HG02973 (cell line): ENCODE measurements around the gene ENPP5.

Experiments used
- ATAC-seq: cut with Tn5 transposase; IDR thresholded peaks from one replicate; pipeline ENCODE4 v1.9.1; 2021; ENCODE audit warnings: moderate library complexity; ENCODE audit not compliant: unreplicated experiment

The ENPP5 gene, protein sequence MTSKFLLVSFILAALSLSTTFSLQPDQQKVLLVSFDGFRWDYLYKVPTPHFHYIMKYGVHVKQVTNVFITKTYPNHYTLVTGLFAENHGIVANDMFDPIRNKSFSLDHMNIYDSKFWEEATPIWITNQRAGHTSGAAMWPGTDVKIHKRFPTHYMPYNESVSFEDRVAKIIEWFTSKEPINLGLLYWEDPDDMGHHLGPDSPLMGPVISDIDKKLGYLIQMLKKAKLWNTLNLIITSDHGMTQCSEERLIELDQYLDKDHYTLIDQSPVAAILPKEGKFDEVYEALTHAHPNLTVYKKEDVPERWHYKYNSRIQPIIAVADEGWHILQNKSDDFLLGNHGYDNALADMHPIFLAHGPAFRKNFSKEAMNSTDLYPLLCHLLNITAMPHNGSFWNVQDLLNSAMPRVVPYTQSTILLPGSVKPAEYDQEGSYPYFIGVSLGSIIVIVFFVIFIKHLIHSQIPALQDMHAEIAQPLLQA

DNA sequence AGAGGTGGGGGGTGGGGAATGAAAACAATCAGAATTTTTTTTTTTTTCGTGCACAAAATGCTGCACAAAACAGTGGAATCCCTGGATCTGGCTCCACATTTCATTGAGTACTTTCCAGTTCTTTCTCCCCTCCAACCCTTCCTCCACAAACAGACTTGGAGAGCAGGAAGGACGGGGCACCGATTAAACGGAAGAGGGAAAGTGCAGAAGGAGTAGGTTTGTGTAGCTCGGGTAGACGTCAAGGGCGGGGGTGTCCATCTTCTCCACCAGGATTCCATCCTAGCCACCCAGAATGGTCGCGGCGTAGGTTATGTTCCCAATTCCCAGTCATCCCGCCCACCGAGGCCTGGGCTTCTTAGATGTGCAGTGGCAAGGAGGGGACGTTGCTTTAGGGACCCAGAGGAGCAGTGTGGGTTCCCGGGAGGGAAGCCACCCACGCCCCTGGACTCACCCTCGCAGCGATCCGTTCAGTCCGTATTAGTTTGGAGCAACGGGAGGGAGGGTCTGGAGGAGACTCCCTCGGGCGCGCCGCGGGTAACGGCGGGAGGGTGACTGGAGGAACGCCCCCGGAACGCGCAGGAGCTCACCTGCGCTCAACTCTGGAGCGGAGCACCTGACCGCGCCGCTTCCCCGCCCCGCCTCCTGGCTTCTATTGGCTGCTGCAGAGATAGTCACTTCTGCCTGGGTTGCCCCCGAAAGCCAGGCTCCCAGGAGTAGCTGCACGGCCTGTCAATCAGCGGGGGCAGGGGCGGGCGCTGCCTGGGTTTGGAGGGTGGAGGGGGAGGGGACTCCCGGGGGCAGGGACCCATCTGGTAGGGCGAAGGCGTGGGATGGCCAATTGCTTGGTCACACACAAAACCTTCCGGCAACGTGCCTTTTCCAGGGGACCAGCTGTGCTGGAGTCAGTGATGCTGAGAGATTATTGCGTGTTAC is at the start of gene ENPP5:
Gene ENPP5, minus strand, starts transcription at position 624 of the 933 bp plus-strand sequence. CDS start 2,718 bp downstream, outside the sequence.
- ATAC-seq, result peak; percentile 86

DNA sequence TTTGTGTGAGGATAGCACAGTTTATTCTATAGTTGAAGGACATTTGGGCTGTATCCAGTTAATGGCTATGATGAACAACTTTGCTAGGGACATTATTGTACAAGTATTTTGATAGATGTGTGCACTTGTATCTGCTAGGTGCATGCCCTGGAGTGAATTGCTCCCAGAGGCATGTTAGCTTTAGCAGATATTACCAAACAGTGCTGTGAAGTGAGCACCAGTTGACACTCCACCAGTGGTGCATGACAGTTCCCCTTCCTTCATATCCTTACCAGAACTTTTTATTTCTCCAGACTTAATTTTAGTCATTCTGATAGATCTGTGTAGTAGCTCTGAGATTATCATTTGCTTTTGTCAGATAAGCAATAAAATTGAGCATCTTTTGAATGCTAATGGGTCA is 48.9 kb upstream of the ENPP5 start:
- no peak for ATAC-seq

DNA sequence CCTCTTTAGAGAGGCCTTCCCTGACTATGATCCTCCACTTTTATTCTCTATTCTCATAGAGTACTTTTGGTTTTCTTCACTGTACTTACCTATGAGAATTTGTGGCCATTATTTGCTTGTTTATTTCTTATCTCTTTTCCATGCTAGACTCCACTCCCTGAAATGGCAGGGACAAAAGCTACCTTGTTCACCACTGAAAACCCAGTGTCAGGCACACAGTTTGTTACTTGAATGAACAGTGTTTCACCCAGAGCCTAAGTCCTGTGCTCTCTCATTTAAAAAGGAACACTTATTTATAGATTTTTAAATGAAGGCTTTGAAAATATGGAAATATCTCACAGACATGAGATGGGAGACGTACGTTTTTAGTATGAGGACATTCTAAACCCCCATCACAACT is 47.7 kb upstream of the ENPP5 start:
- no peak for ATAC-seq

DNA sequence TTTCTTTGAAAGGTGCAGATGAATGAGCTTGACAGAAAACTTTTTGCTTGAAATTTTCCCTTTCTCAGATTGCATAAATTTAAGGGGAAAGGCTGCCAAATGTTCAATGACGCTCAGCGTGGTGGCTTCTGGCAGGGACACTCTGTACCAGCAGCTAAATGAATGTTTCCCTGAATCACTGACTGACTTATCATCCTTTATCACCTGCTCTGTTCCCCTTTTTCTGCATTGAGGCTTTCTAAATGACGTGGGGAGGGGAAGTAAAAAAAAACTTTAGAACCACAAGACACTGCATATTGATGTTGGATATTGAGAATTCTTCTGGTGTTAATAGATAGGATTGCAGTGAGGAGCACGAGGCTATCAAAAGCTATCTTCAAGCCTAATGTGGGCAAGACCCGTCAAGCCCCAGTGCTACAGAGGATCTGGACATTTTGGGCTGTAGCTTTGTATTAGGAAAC is 46.9 kb upstream of the ENPP5 start:
- ATAC-seq, result peak; percentile 62

DNA sequence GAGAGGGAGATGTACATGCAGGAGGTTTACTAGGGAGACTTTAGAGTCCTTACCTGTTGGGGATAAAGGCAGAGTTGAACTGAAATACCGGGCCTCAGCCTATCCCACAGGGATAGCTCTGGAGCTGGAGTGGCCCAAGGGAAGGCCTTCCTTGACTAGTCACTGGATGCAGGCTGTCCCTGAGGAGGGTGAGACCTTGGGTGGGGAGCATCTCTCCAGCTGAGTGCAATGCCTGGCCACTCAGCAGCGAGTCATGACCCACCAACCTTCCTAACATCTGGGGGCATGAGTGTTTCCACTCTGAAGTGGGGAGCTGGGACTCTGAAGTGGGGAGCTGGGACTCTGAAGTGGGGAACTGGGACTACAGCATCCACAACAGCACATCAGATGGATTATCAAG is 46.1 kb upstream of the ENPP5 start:
- ATAC-seq, result no peak

DNA sequence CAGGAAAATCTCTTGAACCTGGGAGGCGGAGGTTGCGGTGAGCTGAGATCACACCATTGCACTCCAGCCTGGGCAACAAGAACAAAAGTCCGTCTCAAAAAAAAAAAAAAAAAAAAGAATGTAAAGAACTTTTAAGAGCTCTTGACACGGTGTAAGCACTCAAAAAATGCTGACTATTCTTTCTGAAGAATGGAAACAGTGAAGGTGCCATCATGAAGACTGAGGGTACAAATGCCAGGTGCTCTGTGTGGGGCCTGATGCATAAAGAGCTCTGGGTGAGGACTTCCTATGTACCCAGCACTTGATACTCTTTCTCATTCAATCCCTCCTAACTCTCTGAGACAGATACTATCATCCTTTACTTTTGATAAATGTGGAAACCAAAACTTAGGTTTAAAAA is 45.0 kb upstream of the ENPP5 start:
- no peak for ATAC-seq

DNA sequence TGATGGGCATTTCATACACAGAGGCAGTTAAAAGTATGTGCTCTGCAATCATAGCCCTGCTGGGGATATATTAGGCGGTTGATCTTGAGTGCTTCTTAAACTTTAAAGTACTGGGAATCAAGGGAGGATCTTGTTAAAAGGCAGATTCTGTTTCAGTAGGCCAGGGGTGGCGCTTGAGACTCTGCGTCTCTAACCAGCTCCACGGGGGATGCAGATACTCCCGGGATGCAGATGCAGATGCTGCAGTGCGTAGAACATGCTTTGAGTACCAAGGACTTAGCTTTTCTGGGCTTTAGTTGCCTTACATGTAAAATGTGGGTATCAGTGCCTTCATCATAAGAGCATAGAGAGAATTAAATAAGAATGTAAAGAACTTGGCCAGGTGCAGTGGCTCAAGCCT is 44.4 kb upstream of the ENPP5 start:
- ATAC-seq, result no peak

DNA sequence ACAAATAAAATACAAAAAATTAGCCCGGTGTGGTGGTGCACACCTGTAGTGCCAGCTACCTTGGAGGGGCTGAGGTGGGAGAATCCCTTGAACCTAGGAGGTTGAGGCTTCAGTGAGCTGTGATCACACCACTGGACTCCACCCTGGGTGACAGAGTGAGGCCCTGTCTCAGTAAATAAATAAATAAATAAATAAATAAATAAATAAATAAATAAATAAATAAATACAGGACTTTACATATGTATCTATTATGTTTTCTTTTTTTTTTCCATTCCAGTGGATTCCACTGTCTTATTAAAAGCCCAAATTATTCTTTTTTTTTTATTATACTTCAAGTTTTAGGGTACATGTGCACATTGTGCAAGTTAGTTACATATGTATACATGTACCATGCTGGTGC is 41.1 kb upstream of the ENPP5 start:
- ATAC-seq, result no peak

DNA sequence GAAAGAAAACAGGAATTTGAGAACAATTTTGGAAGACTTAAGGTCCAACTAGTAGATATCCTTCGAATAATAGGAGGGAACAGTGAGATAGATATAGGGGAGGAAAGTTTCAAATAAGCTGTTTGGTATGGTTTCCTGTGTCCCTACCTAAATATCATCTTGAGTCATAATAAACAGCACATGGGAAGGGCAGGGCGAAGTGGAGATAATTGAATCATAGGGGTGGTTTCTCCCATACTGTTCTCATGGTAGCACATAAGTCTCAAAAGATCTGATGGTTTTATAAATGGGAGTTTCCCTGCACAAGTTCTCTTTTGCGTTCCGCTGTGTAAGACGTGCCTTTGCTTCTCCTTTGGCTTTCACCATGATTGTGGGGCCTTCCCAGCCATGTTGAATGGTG is 39.5 kb upstream of the ENPP5 start:
- ATAC-seq, result no peak

DNA sequence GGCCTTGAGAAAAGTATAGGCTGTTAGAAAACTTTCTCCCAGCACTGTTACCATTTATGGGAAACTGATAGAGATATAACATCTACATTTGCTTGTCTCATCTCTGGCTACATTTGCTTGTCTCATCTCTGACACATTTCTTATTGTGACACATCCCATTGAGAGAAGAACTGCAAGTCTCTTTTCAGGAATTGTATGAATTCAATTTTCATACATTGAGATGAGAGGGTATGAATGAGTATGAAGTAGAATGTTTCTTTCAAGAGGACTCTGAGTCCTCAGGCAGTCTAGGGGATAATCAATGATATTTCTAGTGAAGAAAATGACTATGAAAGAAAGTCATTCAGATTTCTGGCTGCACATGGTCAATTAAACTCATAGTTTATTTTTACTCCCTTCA is 37.5 kb upstream of the ENPP5 start:
- no peak for ATAC-seq

DNA sequence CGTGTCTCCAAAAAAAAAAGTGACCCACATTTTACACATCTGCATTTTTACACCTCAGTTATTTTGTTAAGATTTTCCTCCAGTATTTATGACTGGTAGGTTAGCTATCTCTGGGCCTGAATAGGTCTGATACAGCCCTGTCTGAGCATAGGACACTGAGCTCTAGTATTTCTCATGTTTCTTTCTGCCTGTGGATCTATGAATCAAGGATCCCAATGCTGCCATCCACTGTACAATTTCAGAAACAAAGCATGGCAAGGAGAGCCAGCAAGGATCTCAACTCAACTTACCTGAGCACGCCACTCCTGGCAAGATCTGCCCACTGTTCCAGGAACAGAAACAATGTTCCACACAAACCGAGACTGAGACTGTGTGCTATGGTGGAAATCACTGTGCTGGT is 36.4 kb upstream of the ENPP5 start:
- ATAC-seq, result no peak

DNA sequence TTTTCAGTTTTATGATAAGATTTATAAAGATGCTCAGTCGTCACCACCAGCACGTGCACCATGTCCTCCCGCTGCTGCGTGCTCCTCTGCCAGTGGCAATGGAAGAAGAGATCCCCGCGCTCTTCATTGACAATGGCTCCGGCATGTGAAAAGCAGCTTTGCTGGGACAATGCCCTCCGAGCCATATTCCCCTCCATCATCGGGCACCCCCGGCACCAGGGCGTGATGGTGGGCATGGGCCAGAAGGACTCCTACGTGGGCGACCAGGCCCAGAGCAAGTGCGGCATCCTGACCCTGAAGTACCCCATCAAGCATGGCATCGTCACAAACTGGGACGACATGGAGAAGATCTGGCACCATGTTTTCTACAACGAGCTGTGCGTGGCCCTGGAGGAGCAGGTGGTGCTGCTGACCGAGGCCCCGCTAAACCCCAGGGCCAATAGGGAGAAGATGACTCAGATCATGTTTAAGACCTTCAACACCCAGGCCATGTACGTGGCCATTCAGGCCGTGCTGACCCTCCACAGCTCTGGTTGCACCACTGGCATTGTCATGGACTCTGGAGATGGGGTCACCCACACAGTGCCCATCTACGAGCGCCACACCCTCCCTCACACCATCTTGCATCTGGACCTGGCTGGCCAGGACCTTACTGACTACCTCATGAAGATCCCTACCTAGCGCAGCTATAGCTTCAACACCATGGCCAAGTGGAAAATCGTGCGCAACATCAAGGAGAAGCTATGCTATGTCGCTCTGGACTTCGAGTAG is 34.3 kb upstream of the ENPP5 start:
- no peak for ATAC-seq

DNA sequence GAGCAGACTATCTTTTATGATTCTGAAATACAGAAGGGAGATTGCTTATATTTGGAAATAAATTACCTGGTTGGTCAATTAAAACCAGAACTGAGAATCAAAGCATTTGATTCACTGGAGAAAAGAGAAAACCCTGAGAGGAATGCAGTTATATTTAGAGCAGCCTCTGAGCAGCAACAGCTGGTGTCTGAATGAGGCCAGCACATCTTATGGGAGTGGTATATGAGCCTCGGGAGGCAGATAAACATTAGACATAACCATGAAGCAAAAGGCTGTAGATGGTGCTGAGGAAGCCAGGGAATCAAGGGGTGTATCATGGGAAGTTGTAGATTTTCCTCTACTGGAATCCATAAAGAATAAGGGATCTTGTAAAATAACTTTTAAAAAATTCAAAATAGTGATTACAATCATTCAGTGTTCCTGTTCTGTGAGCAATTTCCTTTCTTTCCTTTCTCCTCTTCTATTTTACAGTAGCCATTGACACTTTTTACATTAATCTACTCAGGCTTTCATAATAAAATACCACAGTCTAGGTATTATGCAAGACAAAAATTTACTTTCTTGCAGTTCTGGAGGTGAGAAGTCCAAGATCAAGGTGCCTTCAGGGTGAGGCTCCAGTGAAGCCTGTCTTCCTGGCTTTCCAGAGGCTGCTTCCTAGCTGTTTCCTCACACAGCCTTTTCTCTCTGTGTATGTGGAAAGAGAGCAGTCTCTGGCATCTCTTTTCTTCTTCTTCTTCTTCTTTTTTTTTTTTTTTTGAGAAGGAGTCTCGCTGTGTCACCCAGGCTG is 32.8 kb upstream of the ENPP5 start:
- ATAC-seq, result no peak

DNA sequence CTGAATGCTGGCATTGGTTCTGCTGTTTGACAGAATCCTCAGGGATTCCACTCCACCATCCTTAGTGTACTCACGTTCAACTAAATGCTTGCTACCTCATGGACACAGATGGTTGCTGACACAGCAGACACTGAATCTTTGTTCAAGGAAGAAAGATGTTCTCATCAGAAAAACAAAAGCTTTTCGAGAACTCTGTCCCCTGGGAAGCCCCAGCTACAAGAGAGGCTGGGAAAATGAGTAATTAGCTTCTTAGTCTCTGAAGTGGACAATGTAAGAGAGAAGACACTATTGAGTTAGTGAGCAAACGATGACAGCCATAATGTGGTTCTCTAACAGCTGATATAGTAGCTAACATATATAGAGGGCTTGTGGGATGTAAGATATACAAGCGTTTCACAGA is 30.9 kb upstream of the ENPP5 start:
- no peak for ATAC-seq

DNA sequence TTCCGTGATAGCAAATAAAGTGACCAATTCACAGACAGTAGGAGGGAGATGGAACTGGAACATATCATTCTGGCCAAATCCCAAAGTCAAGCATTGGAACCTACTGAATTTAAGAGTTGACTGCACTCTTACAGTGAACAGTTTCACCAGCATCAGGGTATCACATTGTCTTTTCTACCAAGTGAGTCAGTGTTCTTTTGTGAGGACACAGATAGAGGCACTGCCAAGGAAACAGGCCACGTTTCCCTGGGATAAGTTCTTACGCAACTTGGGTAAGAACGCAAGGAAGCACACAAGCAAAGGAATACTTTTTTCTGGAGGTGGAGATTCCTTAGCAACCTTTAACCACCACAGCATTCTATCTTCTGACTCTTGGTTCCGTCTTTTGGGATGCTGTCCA is 28.6 kb upstream of the ENPP5 start:
- ATAC-seq, result no peak

DNA sequence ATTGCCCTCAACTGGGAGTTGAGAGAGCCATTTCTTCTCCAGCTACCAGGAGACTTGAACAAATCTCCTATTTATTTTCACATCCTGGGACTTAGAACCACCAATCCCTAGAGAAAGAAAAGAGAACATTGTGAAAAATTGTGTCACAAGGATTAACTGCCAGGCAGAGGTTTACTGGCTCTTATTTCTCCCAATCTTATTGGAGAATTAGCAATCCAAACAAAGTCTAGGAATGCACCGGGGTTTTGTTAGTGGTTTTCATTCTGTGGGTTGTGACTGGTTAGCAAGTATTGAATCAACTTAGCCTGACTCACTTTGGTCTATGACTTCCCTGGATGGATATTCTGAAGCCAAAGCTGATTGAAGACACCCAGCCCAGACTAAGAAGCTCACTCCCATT is 21.2 kb upstream of the ENPP5 start:
- ATAC-seq, result no peak

DNA sequence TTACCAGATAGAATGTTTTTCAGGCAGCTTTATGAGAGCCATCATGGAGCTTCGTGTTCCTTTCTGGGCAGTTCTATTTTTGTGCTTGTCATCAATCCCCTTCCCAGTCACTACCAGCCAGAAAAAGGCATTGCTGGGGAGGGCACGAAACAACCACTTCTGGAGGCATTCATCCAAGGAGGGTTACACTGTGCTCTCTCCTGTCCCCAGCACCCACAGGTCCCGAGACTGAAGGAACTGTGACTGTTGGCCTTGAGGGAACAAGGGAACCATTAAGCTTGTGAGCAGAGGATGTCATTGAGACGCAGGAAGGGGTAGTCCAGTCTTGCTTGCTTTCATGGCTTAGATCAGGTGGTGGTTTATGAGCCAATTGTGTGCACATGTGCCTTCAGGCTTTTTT is 20.1 kb upstream of the ENPP5 start:
- ATAC-seq, result no peak

DNA sequence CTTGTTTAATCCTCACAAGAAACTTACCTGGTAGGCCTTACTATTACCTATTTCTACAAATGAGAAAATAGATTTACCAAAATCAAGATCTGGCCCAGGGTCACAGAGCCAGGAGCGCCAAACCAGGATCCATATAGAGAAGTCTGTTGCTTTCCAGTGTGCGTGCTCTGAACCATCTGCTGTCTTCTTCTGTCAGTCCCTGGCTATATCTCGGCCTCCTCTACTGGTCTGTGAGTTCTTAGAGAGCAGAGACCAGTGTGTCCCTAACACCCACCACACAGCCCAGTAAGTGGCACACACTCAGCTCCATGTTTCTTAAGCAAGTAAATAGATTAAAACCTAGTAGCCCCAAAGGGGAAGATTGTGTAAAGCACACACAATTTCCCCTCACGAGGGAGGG is 18.9 kb upstream of the ENPP5 start:
- ATAC-seq, result no peak

DNA sequence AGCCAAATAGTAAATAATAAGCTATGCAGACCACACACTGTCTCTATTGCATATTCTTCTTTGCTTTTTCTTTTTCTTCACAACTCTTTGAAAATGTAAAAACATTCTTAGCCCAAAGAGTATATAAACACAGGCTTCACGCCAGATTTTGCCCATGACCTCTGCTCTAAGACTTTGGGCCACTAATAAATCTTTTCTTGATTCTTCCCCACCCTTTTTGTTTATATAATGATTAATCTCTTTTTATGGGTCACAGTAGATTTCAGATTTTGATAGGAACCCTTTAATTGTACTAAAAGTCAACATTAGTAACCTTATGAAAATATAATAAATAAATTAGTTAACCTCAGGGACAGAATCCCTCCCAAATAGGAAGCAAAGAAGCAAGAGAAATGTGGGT is 15.8 kb upstream of the ENPP5 start:
- no peak for ATAC-seq

DNA sequence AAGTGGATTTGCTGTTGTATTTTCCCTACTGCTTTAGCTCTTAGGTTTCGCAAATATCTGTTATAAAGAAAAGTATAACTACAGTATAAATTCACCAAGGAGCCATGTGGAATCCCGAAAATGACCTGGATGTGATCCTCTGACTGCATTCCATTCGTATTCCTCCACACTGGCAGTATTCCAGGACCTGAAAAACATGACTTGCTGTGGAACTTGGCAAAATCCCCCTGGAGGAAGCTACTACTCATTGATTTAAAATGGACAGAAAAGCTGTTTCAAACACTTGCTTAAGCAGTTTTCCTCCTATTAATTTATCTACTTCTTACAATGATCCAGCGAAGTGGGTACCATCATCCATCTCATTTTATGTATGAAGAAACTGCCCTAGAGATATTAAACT is 13.3 kb upstream of the ENPP5 start:
- ATAC-seq, result no peak
